ENCODE measurements around the gene PEAR1. TPM values are rescaled to one million over a fixed set of nuclear protein-coding genes. Genes with fewer than 3 reads are reported as not detected.

Gene PEAR1
- total RNA-seq, 3 donors from 2014 or later = 2.3 to 7.2 (median 4.6) TPM

GRCh38 chr1:156947818-156948525 lies 54.5 kb downstream of the PEAR1 start:
- H3K4me3 ChIP-seq = no peak overlapping the region
- intact Hi-C loops (cut with DNase I, micrococcal nuclease) = no loop called here
- no peaks in the 10 kb centered on the region for H3K4me1 ChIP-seq (ENCODE audit: low read depth)
- TF ChIP-seq CTCF (IDR thresholded peaks at IDR 0.05) = no peak
- ATAC-seq (no peak), DNase-seq (no peak)
- no peaks in the 10 kb centered on the region for H3K36me3 ChIP-seq (ENCODE audit: low read depth)
- no peaks in the 10 kb centered on the region for H3K9me3 ChIP-seq

- ATAC-seq (no peak), DNase-seq (no peak)
- no peaks in the 10 kb centered on the region for H3K36me3 ChIP-seq (ENCODE audit: low read depth)
Observed at GRCh38 chr1:156948708-156949107, 55.2 kb downstream of the PEAR1 start.

GRCh38 chr1:156949127-156949526 lies 55.6 kb downstream of the PEAR1 start:
- ATAC-seq = no peak
- no peak overlapping the region for H3K4me3 ChIP-seq
- no peak for TF ChIP-seq CTCF (IDR thresholded peaks at IDR 0.05)
- intact Hi-C loops (cut with DNase I, micrococcal nuclease) = no loop called here
- no peaks in the 10 kb centered on the region for H3K4me1 ChIP-seq (ENCODE audit: low read depth)
- no peaks in the 10 kb centered on the region for H3K36me3 ChIP-seq (ENCODE audit: low read depth)
- H3K9me3 ChIP-seq = no peaks in the 10 kb centered on the region
- no peak for DNase-seq

More at GRCh38 chr1:156948708-156949107, 55.2 kb downstream of the PEAR1 start:
- Histone ChIP-seq H3K4me3 (no peak overlapping the region), H3K9me3 (no peaks in the 10 kb centered on the region), H3K4me1 (ENCODE audit: low read depth) (no peaks in the 10 kb centered on the region)
- no peak for TF ChIP-seq CTCF (IDR thresholded peaks at IDR 0.05)
- intact Hi-C loops (cut with DNase I, micrococcal nuclease) = no loop called here

GRCh38 chr1:156951371-156951770 lies 57.9 kb downstream of the PEAR1 start:
- no peaks in the 10 kb centered on the region for H3K4me1 ChIP-seq (ENCODE audit: low read depth)
- no peak for TF ChIP-seq CTCF (IDR thresholded peaks at IDR 0.05)
- no peak for ATAC-seq
- DNase-seq = no peak
- intact Hi-C loops (cut with DNase I, micrococcal nuclease) = no loop called here
- no peaks in the 10 kb centered on the region for H3K9me3 ChIP-seq
- no peak overlapping the region for H3K4me3 ChIP-seq
- H3K36me3 ChIP-seq (ENCODE audit: low read depth) = no peaks in the 10 kb centered on the region

GRCh38 chr1:156953571-156953970 lies 60.1 kb downstream of the PEAR1 start:
- no peak for TF ChIP-seq CTCF (IDR thresholded peaks at IDR 0.05)
- H3K4me1 ChIP-seq (ENCODE audit: low read depth) = no peaks in the 10 kb centered on the region
- no peaks in the 10 kb centered on the region for H3K36me3 ChIP-seq (ENCODE audit: low read depth)
- ATAC-seq (no peak), DNase-seq (no peak)
- H3K9me3 ChIP-seq = no peaks in the 10 kb centered on the region
- intact Hi-C loops (cut with DNase I, micrococcal nuclease) = no loop called here
- H3K4me3 ChIP-seq = no peak overlapping the region

Measured in mucosa of descending colon (tissue), 3 donors.